ENCODE results near the gene ZNF184. TPM values are rescaled to one million over a fixed set of nuclear protein-coding genes. Genes with fewer than 3 reads are reported as not detected.

Gene ZNF184
- total and polyA plus RNA-seq, 4 donors: 0.80 to 4.4 (median 1.6) TPM

DNA sequence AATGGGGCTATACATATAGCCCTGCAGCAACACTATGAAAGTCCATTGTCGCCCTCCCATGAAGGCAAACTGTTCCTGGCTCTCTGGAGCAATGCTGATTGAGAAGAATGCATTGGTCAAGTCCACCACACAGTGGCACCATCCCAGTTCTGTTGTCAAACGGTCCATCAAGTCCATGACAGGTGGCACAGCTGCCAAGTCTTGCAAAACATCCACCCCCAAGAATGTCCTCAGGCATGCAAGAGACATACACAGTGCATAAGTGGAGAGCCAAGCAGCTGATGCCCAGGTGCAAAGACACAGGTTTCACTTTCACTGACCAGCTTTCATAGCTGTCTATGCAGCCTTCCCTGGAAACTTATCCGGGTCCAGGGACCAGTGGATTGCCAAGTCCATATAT lies 66.8 kb downstream of the ZNF184 start:
- Histone ChIP-seq H3K9ac (ENCODE audit: low read depth in 1 of 2, low read length in 2 of 2) (no peak overlapping the region), H3K4me3 (ENCODE audit: low read depth in 1 of 3, low read length in 3 of 3) (no peak overlapping the region), H3K4me1 (ENCODE audit: control insufficient read depth in 4 of 4, insufficient read depth in 4 of 4, low read length in 3 of 4) (no peaks in the 10 kb centered on the region), H3K27ac (ENCODE audit: low read depth in 1 of 2, low read length in 2 of 2) (no peak overlapping the region), H3K27me3 (ENCODE audit: control insufficient read depth in 4 of 4, insufficient read depth in 4 of 4, low read length in 3 of 4) (no peaks in the 10 kb centered on the region), H3K36me3 (ENCODE audit: control insufficient read depth in 4 of 4, insufficient read depth in 3 of 4, low read depth in 1 of 4, low read length in 3 of 4) (no peaks in the 10 kb centered on the region), H3K9me3 (ENCODE audit: control insufficient read depth in 4 of 4, low read length in 3 of 4) (peaks cover 5 to 20% (median 9%) of the 10 kb centered on the region in 4 donors)
- WGBS: 76% methylated on average over 3 of the region's 3 CpGs
- DNase-seq (ENCODE audit: low spot score): no peak
- TF ChIP-seq HNF4G (IDR thresholded peaks at IDR 0.05): no peak
- TF ChIP-seq SP1 (IDR thresholded peaks at IDR 0.05): no peak
- TF ChIP-seq YY1 (IDR thresholded peaks at IDR 0.05): no peak
- TF ChIP-seq, protein P1, sequence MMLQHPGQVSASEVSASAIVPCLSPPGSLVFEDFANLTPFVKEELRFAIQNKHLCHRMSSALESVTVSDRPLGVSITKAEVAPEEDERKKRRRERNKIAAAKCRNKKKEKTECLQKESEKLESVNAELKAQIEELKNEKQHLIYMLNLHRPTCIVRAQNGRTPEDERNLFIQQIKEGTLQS (IDR thresholded peaks at IDR 0.05): no peak
- TF ChIP-seq, protein P2, sequence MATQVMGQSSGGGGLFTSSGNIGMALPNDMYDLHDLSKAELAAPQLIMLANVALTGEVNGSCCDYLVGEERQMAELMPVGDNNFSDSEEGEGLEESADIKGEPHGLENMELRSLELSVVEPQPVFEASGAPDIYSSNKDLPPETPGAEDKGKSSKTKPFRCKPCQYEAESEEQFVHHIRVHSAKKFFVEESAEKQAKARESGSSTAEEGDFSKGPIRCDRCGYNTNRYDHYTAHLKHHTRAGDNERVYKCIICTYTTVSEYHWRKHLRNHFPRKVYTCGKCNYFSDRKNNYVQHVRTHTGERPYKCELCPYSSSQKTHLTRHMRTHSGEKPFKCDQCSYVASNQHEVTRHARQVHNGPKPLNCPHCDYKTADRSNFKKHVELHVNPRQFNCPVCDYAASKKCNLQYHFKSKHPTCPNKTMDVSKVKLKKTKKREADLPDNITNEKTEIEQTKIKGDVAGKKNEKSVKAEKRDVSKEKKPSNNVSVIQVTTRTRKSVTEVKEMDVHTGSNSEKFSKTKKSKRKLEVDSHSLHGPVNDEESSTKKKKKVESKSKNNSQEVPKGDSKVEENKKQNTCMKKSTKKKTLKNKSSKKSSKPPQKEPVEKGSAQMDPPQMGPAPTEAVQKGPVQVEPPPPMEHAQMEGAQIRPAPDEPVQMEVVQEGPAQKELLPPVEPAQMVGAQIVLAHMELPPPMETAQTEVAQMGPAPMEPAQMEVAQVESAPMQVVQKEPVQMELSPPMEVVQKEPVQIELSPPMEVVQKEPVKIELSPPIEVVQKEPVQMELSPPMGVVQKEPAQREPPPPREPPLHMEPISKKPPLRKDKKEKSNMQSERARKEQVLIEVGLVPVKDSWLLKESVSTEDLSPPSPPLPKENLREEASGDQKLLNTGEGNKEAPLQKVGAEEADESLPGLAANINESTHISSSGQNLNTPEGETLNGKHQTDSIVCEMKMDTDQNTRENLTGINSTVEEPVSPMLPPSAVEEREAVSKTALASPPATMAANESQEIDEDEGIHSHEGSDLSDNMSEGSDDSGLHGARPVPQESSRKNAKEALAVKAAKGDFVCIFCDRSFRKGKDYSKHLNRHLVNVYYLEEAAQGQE (IDR thresholded peaks at IDR 0.05): no peak
- TF ChIP-seq, protein P3, sequence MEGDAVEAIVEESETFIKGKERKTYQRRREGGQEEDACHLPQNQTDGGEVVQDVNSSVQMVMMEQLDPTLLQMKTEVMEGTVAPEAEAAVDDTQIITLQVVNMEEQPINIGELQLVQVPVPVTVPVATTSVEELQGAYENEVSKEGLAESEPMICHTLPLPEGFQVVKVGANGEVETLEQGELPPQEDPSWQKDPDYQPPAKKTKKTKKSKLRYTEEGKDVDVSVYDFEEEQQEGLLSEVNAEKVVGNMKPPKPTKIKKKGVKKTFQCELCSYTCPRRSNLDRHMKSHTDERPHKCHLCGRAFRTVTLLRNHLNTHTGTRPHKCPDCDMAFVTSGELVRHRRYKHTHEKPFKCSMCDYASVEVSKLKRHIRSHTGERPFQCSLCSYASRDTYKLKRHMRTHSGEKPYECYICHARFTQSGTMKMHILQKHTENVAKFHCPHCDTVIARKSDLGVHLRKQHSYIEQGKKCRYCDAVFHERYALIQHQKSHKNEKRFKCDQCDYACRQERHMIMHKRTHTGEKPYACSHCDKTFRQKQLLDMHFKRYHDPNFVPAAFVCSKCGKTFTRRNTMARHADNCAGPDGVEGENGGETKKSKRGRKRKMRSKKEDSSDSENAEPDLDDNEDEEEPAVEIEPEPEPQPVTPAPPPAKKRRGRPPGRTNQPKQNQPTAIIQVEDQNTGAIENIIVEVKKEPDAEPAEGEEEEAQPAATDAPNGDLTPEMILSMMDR (IDR thresholded peaks at IDR 0.05; ENCODE audit: low read depth, low read length, missing input control): no peak
- no peak for TF ChIP-seq HNF4A (conservative IDR thresholded peaks at IDR 0.05)
- TF ChIP-seq JUND (IDR thresholded peaks at IDR 0.05): no peak
- TF ChIP-seq EGR1 (IDR thresholded peaks at IDR 0.05; ENCODE audit: low read depth in 2 of 2): no peak
- no peak for TF ChIP-seq RXRA (IDR thresholded peaks at IDR 0.05)
- TF ChIP-seq FOXA1 (IDR thresholded peaks at IDR 0.05): no peak
- no peak for TF ChIP-seq FOXA2 (IDR thresholded peaks at IDR 0.05)
- no peak for TF ChIP-seq TAF1 (conservative IDR thresholded peaks at IDR 0.05)
- TF ChIP-seq, protein P4, sequence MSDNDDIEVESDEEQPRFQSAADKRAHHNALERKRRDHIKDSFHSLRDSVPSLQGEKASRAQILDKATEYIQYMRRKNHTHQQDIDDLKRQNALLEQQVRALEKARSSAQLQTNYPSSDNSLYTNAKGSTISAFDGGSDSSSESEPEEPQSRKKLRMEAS (IDR thresholded peaks at IDR 0.05): no peak
- no peak for TF ChIP-seq GABPA (IDR thresholded peaks at IDR 0.05 in 1 of 2, conservative IDR thresholded peaks at IDR 0.05 in 1 of 2)

DNA sequence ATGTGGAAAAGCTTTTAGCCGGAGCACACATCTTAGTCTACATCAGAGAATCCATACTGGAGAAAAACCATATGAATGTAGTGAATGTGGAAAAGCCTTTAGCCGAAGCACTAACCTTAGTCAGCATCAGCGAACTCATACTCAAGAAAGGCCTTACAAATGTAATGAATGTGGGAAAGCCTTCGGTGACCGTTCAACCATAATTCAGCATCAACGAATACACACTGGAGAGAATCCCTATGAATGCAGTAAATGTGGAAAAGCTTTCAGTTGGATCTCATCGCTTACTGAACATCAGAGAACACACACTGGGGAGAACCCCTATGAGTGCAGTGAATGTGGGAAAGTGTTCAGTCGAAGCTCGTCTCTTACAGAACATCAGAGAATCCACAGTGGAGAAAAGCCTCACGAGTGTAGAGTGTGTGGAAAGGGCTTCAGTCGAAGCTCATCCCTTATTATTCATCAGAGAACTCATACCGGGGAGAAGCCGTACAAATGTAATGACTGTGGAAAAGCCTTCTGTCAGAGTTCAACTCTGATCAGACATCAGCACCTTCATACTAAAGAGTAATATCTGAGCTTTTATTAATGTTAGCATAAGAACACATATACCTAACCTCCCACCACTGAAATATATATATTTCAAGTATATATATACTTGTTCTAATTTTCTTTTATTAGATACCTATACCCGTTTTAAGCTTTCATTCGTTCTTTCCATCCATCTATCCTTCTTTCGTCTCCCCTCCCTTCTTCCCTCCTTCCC lies 71.8 kb downstream of the ZNF184 start:
- 91% methylated on average over 16 of the region's 16 CpGs for WGBS
- Histone ChIP-seq H3K36me3 (ENCODE audit: control insufficient read depth in 4 of 4, insufficient read depth in 3 of 4, low read depth in 1 of 4, low read length in 3 of 4) (no peaks in the 10 kb centered on the region), H3K27ac (ENCODE audit: low read depth in 1 of 2, low read length in 2 of 2) (no peak overlapping the region), H3K27me3 (ENCODE audit: control insufficient read depth in 4 of 4, insufficient read depth in 4 of 4, low read length in 3 of 4) (no peaks in the 10 kb centered on the region), H3K4me3 (ENCODE audit: low read depth in 1 of 3, low read length in 3 of 3) (peak overlapping the region in 2 of 3 donors; percentile 17 to 25), H3K9me3 (ENCODE audit: control insufficient read depth in 4 of 4, low read length in 3 of 4) (peaks cover 18 to 43% (median 23%) of the 10 kb centered on the region in 4 donors), H3K9ac (ENCODE audit: low read depth in 1 of 2, low read length in 2 of 2) (no peak overlapping the region), H3K4me1 (ENCODE audit: control insufficient read depth in 4 of 4, insufficient read depth in 4 of 4, low read length in 3 of 4) (no peaks in the 10 kb centered on the region)
- no peak for DNase-seq (ENCODE audit: low spot score)
- TF ChIP-seq RXRA (IDR thresholded peaks at IDR 0.05): no peak
- no peak for TF ChIP-seq JUND (IDR thresholded peaks at IDR 0.05)
- no peak for TF ChIP-seq FOXA2 (IDR thresholded peaks at IDR 0.05)
- TF ChIP-seq, protein P2 (IDR thresholded peaks at IDR 0.05): no peak
- TF ChIP-seq TAF1 (conservative IDR thresholded peaks at IDR 0.05): no peak
- no peak for TF ChIP-seq YY1 (IDR thresholded peaks at IDR 0.05)
- TF ChIP-seq EGR1 (IDR thresholded peaks at IDR 0.05; ENCODE audit: low read depth in 2 of 2): no peak
- TF ChIP-seq HNF4G (IDR thresholded peaks at IDR 0.05): no peak
- TF ChIP-seq SP1 (IDR thresholded peaks at IDR 0.05): no peak
- TF ChIP-seq, protein P4 (IDR thresholded peaks at IDR 0.05): no peak
- TF ChIP-seq GABPA (IDR thresholded peaks at IDR 0.05 in 1 of 2, conservative IDR thresholded peaks at IDR 0.05 in 1 of 2): no peak
- no peak for TF ChIP-seq HNF4A (conservative IDR thresholded peaks at IDR 0.05)
- TF ChIP-seq, protein P1 (IDR thresholded peaks at IDR 0.05): no peak
- TF ChIP-seq, protein P3 (IDR thresholded peaks at IDR 0.05; ENCODE audit: low read depth, low read length, missing input control): no peak
